Tongue (tissue), 2 donors: ENCODE results near the gene IRF2BPL. TPM values are rescaled to one million over a fixed set of nuclear protein-coding genes. Genes with fewer than 3 reads are reported as not detected.

Experiments used
- DNase-seq: peaks from one replicate; pipeline ENCODE4 v3.0.0-alpha.2; 2015
- total RNA-seq: library from RNA; depleted of rRNA; stranded (reverse); fragments of >200 nt; gene quantifications from one replicate; pipeline ENCODE4 v1.2.3, GENCODE V29; 2014

Gene IRF2BPL
- total RNA-seq, 1 donor from 2014 or later = 47.7 TPM

DNA sequence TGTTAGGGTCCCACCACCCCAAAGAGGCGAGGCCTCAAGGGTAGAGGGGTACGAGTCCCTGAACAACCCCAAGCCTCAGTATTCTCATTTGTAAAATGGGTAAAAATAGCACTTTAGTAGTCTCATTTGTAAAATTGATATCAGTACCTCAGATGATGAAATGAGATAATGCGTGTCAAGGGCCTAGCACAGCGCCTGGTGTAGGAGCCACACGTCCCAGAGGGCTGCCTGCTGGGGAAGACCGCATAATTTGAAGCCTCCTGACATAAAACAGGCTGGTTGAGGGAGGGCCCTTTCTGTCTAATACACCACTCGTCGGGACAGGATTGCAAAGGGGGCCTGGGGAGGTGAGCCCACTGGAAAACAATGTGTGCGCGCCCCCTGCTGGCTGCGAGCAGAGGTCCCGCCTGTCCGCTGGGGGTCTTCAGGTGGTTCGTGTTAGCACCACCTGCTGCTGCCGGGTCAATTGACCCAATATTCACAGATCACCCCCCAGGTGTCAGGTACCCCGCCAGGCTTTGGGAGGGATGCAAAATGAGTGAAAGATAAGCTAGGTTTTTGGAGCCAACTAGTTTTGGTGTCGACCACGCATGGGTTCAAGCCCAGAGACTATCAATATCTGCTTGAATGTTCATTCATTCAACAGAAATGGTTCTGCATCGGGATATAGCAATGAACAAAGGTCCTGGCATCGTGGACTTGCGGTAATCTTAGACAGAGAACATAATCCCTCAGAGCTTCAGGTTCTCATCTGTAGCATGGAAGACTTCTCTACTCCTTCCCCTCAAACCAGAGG lies 24.7 kb upstream of the IRF2BPL start:
- DNase-seq = peak; percentile 92

DNA sequence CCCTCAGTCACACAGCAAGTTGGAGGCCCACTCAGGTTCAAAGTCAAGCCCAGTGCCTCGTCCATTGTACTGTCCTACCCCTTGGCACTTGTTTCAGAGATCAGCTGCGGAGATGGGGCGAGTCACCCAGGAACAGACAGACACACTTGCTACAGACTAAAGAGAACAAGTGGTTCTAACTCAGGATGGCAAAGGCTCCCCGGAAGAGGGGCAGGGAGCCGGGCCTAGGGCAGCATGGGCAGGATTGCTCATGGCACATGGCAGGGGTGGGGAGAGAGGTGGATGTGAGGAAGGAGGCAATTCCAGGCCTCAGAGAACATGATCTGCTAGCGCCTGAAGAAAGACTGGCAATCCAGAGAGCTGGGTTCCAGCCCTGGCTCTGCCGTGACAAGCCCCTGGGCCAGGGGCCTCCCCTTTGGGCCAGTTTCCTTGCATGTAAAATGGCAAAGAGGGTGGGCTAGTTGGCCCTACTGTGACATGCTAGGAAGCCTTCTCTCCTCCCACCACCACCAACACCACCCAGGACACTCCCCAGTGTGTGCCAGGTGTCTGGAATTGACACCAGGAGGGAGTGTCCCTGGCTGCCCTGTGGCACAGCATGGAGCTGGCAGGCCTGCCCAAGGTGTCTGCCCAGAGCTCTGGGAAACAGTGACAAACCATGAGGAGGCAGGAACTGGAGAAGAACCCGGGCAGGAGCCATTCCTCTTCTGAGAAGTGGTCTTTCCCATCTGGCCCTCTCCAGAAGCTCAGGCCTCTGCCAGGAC lies 24.0 kb upstream of the IRF2BPL start:
- peak; percentile 29 for DNase-seq

DNA sequence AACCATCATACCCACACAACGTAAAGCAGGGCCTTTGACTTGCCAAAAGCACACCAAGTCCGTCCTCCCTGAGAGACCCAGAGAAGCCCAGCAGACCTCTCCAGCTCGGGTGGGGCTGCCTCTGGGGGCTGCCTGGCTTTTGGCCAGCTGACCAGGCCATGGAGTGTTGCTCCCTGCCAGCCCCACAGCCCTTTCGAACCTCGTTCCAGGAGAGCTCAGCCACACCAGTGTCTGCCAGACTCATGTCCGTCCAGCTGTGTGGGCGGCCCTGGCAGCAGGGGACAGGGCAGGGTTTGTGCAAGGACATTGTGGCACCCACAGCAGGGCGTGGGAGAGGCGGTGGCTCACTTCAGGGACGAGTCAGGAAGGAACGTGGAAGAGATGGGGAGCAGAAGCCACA lies 22.6 kb upstream of the IRF2BPL start:
- peak; percentile 77 for DNase-seq

DNA sequence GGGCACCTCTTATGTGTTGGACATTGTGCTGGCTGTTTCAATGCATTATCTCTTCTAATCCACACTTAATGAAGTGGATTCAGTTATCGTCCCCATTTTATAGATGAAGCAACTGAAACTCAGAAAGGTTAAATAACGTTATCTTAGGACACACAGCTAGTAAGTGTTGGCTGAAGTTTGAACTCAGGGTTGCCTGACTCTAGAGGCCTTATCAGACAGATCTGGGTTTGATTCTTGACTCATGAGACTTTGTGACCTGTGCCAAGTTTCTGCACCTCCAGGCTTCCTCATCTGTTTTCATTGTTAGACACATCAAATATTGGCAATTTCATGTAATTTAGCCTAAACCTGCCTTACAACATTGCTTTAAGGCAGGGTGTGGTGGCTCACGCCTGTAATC lies 18.2 kb upstream of the IRF2BPL start:
- no peak for DNase-seq

DNA sequence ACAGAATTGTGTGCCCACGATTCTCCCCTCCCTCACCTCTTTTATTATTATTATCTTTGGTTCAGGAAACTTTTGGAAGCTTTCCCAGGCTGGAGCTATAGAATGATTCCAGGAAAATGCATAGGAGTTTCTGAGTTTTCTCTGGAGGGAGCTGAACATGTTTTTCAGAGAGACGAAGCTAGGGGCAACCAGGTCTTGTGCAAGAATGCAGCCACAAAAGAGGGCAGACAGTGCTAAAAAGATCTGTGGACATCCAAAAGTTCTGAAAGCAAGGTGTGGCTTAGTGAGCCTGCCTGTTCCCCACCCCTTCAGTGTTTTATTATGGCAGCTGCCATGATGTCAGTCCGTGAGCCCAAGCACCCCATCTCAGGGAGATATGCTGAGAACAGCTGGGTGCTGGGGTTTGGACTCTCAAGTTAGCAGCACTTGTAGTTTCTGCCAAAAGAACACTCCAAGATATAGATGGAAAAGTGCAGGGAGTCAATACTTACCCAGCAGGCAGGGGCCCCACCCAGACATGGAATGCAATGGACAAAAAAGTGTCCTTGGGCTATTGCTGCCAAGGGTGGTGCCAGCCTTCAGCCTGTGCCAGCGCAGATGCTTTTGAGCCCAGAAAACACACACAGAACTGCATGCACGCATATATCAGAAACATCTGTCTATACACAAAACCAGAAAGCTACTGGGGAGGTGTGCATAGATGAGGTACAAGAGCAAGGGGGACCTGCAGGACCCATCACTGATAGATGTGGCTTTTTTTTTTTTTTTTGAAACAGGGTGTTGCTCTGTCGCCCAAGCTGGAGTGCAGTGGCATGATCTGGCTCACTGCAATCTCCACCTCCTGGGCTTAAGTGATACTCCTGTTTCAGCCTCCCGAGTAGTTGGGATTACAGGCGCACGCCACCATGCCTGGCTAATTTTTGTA lies 17.0 kb upstream of the IRF2BPL start:
- peak; percentile 91 for DNase-seq

DNA sequence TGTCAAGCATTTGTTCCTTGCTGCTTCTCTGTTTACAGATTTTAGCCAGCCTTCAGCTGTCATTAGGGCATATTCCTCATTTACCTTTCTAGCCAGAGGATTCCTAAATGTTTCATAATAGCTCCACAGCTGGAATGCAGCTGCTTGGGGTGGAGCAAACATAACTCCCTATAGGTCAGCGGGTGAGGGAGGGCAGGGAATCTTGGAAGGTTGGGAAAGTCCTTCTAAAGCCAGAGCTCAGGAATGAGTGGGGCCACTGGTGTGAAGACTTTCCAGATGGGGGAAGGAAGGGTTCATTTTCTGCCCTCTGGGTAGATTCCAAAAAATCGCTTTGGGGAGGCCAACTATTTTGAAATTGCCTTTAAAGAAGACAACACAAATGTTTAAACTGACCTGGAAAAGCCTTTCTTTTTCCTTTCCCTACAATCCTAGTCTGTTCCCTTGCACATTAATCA lies 16.3 kb upstream of the IRF2BPL start:
- peak; percentile 88 for DNase-seq

DNA sequence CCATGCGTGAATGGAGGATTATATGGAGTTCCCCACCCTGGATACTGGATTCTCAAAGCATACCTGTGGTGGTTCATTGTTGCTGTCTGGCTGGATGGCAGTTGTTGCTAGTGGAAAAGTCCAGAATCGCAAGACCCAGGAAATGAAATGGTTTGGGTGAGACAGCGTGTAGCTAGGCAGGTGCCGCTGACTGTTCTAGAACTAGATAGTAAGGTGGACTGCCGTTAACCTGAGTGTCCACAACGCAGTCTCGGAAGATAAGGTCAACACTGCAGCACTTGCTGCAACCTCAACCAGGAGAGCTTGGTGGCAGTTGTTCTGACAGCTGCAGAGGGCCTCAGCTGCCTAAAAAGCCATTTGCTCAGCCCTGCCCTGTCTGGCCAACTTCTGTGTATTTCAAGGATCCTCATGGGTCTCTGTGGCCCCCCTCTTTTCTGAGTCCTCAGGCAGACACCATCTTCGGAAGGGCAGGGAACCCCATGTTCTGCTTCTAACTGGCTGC lies 15.5 kb upstream of the IRF2BPL start:
- peak; percentile 90 for DNase-seq

DNA sequence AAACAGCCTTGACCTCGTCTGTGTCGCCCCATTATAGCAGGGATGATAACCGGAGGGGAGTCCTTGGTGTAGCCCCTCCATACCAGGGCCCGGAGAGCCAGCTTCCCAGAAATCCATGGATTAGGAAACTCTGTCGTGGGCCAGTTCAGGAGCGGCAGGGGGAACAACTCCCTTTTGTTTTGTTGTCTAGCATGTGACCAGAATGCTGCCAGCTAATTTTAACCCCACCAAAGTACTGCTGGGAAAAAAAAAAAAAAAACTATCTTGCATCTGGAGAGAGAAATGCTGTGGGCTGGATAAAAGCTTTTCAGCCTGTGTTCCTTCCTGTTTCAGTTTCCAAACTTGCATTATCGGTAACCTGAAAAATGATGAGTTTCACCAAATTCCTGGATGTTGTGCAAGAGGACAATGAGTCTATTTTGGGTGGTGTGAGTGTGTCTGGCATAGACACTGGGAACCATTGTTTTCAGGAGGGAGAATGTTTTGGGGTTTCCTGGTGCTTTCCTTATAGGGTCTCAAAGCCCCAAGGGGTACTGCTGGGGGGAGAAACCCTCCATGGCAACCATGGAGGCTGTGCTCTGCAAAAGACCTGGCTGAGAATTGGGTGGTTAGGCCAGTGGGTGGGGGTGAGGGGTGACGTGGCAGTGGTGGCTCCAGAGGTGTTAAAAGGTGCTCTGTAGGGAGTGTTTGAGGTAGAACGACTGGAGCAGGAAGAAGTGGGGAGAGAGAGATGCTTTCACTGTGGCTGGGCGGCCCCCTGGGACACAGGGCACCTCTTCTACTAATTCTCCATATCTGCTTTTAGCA lies 14.9 kb upstream of the IRF2BPL start:
- peak; percentile 91 for DNase-seq

DNA sequence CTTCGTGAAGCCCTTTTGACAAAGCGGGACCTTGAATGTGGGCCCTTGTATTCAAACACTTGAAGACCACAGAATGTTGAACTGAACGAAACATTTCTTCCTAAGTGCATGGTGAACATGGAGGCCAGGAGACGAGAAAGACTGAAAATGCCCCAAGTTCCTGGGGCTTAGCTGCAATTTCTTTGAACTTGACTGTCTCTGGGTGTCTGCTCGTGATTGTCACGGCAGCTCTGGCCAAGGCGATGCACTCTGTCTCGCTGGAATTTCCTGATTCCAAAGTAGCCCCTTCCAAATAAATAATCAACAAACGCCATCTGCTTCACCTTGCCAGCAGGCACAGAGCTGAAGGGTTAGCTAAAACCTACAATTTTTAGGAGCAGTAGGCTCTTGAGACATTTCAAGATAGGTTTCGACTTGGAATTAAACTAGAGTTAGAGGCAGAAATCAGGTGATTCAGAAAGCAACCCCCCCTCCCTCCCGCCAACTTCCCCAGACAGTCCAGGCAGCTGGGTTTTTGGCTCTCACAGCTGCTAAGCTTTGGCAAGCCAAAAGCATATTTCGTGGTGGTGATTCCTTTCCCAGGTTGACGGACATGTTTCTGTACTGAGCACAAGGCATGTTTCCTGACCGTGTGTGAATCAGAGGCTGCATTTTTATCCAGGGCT lies 13.5 kb upstream of the IRF2BPL start:
- peak; percentile 94 for DNase-seq

DNA sequence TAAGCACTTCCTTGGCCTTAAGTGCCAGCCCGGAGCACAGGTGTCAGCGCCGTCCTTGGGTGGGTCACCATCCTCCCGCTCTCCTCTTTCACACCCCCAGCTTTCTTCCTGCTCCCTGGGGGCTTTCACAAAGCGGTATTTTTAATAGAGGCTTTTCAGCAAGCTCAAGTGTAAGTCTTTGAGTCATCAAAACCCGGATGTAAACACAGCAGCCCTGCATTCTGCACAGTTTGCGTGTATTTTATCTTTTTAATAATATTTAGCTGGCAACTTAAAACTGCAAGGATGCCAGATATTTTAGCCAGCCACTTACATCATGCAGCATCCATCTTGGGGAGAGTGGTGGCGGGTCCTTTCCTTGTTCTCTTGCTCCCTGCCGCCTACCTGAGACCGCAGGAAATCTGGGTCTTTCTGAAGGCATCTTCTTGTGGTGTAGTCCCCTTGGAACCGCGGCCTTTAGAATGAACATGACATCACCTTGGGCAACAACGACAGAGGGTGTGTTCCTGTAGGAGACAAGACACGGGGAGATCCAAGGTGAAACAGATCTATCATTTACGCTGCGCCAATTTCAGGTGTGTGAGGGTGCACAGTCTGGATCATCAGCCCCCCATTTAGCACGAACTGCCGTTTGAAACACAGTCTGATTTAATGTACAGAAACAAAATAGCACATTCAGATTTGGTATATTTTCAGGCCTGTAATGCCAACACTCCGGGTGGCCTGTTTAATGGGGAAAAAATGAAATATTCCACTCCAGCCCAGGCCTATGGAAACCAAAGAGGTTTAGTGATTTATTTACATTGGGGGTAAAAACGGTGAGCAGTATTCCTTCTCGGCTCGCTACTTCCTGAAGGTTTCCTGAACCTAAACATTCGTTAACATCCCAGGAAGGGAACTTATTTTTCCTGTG lies 12.5 kb upstream of the IRF2BPL start:
- DNase-seq = peak; percentile 30

DNA sequence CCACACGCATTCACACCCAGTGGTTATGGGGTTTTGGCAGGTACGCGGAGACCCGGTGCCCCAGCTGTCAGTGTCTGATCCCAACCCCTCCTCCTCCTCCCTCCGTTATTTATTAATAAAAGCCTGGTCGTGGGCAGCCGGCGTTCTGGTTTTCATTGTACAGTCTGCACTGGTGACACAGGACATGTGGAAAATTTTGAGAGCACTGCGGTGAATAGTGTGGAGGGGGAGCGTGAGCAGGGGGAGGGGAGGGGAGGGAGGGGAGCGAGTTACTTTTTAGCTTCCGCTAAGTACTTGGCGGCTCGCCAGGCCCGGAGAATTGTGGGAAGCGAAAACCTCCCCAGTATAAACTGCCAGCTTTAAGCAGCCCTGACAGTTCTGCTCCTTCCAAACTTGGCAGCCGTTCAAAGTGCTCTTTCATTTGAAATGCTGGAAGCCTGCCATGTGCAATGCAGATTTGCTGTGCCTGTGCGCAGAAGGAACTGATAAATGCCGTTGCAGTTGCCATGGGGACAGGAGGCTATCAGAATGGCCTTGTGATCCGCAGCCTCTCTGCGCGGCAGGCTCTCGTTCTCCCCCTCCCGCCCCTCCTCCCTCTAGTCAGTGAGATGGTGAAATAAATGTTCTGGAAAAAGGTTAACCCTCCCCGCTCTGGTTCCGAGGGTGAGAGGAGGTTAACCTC lies 11.7 kb upstream of the IRF2BPL start:
- peak; percentile 100 for DNase-seq

DNA sequence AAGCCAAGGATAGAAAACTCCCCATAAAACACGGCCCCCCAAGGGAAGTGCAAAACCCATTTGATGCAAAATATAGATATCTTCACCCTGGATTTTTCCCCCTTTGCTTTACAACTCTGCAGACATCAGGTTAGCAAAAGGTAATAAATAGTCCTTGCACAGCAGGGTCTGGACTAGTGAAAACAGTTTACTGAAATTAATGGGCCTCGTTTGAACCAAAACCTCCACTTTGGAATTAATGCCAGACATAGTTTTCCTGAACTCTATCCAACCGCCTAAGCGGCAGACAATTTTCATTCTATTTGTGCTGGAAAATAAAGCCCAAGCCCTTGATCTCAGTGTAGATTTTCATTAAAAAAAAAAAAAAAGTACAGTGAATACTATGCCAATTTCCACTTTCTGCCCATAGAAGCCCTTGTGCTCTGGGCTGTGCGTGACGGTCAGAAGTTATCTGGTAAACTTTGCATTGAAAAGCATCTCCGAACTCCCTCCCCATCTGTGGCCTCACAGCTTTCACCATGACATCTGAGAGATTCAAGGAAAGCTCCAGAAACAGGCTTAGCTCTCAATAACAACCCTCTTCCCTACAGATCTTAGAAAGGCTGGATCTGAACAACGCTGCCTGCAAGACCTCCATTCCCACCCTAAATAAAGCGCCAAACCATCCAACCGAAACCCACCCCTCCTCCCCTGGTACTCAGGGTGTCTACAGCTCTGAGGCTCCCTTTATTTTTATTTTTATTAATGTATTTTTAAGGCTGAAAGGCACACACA lies 11.0 kb upstream of the IRF2BPL start:
- peak; percentile 91 for DNase-seq

DNA sequence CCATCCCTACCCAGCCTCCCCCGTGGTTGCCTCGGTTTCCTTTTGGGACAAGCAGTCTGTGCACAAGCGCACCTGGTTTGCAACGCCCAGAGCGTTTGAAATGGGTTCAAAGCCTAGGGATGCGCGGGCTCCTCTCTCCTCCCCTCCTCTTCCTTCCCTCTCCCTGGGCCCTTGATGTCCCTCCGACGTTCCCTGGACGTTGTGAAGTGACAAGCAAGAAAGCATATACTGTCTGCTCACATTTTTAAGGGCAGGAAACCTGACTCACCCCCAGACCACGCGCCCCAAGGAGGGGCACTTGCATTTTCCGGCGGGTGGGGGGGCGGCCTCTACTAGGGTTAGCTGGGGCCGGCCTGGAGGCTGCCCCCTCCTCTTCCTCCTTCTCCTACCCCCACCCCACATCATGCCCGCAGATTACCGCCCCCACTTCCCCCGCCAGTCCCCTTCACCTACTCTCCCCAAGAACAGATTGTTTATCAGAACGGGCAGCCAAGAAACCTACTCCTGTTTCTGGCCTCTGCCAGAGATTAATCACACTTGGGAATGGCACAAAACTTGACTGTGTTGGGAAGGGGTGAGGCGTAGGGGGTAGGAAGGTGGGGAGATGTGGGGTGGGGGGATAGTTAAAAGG lies 9.5 kb upstream of the IRF2BPL start:
- DNase-seq = peak; percentile 50

DNA sequence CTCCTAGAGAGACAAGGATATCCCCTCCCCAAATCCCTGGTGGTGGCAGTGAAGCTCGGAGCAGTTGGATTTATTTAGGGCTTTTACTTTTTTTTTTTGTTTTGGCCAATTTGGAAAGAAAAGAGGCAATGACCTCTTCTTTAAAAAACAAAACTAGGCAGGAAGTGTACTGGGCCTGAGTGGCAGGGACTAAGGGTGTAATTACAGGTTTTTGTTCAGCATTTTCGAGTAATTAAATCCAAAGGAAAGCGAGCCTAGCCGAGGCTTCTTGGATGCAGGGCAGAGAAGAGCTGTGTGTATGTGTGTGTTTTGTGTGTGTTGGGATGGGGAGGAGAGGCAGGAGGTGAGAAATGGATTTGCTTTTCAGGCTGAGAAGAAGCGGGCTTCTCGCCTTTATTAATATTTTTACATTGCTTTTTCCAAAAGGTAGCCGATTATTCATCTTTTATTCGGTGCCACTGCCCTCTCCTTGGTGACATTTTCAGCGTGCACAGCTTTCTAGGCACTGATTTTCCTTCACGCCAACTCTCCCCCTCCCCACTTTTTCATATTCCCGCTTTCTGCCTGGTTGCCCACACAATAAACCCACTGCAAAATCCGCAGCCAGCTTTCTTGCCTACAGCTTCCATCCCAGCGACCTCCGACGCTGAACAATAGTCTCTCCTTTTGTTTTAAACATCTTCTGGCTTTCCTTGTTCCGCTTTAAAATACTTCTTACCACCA lies 8.9 kb upstream of the IRF2BPL start:
- peak; percentile 56 for DNase-seq

DNA sequence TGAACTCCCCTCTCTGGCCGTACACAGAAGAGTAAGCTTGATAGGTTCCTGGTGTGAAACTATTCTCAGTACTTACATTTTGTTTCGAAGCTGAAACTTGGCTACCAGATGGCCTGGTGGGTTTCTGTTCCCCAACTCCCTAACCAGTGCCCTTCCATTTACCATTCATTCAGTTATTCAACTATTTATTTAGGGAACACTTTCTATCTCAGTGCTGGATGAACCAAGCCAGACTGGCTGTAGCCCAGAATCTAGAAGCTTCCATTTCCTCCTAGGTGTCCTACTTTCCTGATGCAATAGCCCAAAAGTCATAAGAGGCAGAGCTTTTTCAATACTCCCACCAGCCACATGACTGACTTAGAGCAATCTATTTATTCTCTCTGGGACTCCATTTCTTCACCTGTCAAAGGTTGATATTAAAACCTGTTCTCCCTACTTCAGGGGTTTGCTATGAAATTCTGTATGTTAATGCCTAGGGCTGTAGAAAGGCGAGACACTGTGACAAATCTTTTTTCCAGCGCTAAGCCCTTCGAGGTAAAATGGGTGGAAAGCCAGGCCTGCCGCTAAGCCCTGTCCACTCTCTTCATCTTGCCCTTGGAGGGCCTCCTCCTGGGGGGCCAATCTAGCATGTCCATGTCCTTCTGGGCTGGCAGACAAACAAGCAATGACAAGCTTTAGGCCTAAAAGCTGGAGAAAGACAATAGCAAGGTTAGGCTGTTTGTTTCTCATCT lies 8.1 kb upstream of the IRF2BPL start:
- DNase-seq = peak; percentile 41

DNA sequence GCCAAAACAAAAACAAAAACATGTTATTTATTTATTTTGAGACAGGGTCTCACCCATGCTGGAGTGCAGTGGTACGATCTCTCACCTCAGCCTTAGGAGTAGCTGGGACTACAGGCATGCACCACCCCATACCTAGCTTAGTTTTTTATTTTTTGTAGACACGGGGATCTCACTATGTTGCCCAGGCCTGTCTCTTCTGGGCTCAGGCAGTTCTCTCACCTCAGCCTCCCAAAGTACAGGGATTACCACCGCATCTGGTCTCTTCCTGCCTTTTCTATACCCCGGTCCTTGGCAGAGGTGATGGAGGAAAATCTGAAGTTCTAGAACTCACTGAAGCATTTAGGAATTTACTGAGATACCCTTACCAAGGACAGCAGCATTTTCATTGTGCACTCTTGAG lies 6.8 kb upstream of the IRF2BPL start:
- no peak for DNase-seq
